HG02973 (cell line): ENCODE results near the gene DCN.

ENCODE experiments used
- ATAC-seq: cut with Tn5 transposase; IDR thresholded peaks from one replicate; pipeline ENCODE4 v1.9.1; 2021; ENCODE audit warnings: moderate library complexity; ENCODE audit not compliant: unreplicated experiment

DCN gene

DNA sequence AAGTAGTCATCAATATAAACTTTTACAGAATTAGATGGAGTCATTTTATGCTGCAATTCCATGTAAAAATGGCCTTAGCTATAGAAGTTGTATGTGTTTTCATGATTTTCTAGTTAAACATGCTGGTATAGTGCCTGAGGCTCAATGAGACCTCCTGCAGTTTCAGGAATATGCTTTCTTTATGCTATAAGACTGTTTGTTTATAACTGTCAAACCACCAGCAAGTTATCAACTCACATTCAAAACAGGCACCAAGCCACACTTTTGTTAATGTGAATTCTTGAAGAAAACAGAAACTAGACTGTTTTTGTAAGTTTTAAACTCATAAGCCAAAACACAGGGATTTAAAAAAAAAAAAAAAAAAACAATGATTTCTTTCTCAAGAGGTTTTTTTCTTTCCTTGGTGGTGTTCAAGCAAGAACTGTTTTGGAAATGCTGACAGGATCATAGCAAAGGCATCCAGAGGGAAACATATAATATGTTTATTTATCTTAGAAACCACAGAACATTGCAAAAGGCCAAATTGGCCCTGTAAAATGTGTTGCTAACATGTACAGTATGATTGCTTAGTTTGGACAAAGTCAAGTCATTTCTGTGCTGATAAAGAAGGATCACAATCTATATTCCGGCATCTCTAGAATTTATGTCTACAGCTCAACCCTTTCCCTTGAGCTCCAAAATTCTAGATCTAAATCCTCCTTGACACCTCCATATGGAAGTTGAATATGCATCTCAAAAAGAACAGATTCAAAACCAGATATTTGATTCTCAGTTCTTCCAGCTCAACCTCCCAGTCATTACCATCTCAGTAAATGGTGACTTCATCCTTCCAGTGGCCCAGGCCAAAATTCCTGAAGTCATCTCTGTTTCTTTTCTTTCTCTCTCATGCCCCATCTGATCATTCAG lies 42.3 kb downstream of the DCN start:
- ATAC-seq: no peak

DNA sequence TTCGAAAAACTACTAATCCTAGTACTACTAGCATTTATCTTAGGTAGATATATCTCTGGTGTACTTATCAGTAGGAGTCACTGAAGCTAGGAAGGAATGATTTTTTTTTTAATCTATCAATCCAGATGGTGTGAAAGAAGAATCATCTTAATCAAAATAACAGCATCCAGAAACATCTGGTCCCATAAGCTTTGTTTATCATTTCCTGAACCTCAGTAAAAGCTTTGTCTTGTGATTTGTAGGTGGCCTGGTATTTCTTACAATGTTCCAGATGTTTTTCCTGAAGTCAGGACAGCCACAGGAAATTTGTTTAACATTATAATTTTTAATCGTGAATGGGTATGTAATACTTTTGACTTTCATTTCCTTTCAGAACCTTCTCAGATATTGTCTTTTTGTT lies 43.3 kb downstream of the DCN start:
- ATAC-seq: no peak

DNA sequence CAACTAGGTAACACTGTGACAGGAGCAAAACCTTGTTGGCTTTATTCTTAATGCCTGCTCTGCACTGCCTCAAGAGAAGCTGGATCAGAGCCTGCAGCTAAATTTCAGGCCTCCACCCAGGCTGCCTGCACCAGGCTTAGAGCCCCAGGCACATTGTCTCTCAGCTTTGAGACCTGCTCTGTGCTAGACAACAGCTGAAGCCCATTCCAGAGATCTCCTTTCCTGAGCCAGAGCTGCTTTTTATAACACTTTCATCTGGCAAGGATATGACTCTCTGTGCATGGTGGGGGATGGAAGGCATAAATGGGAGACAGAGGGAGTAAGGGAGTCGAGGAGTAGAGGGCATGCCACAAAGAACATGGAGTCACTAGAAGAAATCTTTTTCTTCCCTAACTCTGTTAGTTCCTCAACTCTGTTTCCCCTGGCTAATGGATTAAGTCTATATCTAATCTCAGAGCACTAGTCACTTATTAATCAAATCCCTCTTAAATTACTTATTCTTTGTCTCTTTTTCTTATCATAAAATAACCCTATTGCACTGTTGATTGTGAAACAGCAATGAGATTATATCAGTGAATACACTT lies 44.2 kb downstream of the DCN start:
- ATAC-seq: no peak

DNA sequence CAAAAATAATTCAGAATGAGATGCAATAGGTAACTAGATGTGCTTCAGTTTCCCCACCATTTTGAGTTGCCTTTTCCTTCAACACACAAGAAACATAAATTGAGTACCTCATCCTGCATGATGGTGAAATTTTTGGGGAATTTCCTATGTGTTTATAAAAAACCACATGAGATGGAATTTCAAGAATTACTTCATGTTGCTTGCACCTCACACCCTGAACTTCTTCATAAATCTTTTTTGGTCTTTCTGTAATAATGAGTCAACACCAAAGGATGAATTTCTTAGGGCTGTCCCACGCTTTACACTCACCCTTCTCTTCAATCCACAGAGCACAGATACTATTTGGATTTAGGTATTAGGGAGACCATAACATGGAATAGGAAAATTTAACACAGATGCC lies 48.7 kb downstream of the DCN start:
- no peak for ATAC-seq

DNA sequence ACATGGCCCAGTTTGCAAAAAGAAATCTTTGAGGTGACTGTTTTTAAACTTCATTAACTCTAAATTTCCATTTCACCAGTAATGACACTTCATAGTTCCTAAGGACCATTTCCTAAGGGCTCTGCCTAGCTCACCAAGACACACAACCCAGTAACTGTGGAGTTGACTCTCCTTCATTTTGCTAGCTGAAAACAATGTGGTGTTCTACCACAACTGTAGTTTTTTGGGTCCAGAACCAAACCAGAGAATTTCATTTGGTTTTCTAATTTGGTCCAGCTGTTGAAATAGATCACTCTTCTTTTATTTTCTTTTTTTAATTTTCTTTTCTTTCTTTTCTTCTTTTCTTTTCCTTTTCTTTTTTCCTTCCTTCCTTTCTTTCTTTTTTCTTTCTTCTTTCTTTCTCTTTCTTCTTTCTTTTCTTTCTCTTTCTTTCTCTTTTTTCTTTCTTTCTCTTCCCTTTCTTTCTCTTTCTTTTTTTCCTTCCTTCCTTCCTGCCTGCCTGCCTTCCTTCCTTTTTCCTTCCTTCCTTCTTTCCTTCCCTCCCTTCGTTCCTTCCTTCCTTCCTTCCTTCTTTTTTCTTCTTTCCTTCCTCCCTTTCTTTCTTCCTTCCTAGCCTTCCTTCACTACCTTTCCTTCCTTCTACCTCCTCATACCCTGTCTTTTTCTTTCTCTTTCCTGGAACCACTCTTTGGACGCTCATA lies 52.8 kb downstream of the DCN start:
- no peak for ATAC-seq

DNA sequence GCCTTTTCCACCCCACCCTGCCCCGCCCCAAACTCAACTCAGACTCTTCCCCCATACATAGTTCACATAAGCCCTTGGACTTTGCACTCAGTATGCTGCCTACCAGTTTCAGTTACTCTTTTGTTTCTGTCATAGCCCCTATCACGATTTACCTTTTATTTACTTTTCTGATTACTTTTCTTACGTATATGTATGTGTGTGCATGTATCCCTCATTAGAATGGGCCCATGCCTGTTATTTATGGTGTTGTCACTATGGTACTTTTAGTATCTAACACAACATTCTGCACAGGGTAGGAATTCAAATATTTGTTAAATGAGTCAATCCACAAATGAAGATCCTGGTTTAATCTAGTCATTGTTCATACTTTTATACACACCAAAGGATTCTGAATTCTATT lies 54.9 kb downstream of the DCN start:
- ATAC-seq: no peak

DNA sequence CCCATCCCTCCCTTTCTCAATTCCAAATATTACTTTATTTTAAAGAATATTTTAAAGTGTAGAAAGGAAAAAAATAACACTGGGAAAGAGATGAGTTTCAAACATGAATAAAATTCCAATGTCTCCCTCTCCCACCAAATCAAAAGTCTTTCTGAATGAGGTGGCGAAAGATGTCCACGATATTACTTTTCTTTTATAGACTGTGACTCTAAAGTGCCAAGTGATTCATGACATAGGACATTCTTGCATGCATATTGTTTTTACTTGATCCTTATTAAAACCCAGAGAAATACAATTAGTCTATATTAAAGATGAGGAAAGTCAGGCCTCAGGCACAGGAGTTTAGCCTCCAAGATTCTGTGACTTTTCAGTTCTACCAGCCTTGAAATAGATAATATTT lies 55.3 kb downstream of the DCN start:
- ATAC-seq: no peak

DNA sequence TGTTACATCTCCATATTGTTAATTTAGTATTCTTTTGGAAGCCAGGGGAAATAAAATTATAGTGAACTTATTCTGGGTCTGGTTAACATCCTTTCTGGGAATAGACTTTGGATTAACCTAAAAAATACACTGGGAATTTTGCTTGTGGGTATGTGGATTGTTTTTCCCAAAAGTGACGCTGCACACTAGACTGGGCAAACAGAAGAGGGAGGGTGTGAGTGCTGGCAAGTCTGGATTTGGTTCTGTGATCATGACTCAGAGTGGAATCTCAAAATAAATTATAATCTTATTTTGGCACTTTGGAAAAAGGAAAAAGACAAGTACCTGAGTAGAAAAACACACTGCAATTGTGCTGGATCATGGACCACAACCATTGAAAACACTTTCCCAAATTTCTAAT lies 56.1 kb downstream of the DCN start:
- ATAC-seq: no peak

DNA sequence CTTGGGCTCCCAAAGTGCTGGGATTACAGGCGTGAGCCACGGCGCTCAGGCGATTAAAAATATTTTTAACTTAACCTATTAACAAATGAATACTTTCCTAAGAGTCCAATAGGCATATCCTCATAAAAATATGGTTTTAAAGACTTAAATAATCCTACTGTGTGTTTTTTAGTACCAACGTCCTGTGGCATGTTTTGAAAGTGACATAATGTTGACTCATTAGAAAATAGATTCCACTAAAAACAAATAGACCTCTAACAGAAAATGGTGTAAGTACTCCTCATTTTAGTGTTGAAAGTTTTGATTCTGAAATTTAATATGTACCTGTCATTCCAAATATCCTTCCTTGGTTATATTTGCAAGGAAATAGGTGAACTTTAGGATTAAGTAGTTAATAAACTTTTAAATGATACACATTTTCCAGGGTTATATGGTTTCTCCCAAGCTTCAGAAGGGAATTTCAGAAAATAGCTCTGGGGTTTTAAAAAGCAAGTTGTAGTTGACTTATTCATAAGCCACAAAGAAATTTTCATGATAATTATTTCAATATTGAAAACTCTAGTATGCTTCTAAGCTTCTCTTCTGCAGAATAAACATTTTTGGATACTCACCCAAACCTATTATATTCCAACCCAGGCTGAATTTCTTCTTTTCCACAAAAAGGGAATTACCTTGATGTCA lies 59.2 kb downstream of the DCN start:
- no peak for ATAC-seq

DNA sequence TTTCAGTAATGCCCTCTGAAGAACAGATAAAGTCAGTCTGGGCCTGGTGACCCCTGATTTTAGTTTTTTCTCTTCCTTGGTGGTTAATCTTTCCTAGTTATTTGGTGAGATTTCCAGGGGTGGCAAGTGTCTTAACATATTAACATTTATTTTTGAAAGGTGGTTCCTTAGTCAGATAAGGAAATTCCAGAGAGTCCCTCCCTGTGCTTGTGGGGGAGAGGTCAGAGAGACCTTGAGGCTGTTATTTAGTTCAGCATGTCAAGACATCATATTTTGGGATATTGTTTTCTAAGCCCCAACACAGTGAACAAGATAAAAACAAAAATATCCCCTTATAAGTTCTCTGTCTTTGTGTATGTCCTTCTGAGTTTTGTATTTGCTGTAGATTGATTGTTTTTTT lies 61.8 kb downstream of the DCN start:
- ATAC-seq: no peak

DNA sequence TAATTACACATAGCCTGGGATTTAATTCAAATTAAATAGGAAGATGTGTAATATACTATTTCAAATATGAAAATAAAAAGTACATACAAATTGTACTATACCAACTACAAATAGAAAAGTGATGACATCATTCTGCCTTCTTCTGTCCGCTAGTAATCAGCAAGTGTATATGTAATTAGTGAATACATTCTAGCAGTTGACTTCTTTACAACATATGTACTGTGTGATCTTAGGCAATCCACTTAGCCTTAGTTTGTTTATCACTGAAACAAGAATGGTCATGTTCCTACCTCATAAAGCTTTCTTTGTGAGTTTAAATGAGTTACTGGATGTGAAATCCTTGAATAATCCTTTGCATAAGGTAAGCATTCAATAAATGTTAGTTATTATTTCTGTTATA lies 63.5 kb downstream of the DCN start:
- no peak for ATAC-seq

DNA sequence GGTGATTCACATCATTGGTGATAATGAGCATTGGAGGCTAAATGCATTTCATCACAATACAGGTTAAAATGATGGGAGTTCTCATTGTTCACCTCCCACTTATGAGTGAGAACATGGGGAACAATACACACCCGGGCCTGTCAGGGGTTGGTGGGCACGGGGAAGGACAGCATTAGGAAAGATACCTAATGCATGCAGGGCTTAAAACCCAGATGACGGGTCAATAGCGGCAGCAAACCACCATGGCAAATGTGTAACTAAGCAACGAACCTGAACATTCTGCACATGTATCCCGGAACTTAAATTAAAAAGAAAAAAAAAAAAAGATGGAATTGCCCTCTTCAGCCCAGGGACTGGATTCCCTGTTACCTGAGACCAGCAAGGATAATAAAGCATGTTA lies 69.0 kb downstream of the DCN start:
- no peak for ATAC-seq

DNA sequence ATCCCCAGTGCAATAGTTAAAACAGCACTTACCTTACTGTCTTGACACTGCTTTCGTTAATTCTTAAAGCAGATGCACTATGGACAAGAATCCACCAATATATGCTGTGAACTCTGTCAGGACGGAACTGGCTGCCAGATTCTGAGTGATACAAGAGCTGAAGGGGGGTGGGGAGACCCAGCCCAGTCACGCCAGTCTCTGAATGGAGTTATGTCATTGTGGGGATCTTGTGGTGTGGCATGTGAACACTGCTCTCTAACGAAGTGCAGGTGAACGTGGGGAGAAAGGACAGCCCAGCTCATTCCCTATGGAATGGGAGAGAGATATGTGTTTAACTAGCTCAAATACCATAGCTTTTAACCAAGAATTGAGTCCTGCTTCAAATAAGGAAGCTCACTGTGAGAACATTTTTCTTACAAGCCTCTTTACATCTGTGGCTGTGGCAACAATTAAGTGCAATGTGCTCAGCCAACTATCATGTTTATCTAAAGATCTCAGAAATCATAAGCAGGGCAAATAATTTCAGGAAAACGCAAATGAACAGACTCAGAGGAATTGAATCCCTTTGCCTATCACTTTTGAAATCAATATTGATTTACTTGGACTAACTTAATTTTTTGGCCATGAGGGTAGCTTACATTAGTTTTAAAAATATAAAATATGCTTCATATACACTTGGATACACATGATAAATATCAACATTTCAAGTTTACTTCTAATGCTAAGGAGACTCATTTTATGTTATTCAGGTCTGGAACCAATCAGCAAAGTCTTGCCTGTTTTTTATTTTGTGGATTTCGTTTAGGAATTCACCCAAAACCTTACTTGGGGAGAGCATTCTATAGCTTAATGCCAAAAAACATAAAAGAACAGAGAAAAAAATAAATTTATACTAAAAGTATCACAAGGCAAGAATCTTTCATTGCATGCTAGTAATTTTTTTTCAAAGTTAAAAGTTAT lies 71.0 kb downstream of the DCN start, which contains the start of gene LUM:
Gene LUM (minus strand): TSS at position 129 of the 960 bp plus-strand sequence. CDS start 2,515 bp downstream, outside the sequence.
- no peak for ATAC-seq

DNA sequence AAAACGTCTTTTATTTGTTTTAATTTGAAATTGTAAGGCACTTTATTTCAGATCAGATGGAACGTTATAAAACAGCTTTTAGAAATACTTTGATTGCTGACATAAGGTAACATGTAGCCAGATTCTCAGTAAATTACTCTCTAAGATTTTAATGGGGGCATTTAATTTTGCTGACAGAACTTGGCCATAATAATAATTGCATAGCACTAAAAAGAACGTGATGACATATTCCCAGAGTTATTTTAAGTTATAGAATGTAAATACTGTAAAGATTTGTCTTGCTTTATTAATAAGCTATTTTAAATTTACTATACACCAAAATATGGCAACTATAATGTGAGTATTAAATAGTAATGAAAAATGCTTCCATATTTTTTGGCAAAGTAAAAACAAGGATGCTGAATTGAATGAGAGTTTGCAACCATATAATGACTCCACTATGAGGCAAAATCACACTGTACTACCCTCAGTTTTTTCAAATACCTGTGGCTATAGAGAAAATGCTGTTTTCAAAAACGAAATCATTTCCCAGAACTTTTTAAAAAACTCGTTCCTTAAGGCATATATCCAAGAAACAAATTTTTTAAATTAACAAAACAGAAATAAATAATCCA lies 72.2 kb downstream of the DCN start:
- ATAC-seq: no peak

DNA sequence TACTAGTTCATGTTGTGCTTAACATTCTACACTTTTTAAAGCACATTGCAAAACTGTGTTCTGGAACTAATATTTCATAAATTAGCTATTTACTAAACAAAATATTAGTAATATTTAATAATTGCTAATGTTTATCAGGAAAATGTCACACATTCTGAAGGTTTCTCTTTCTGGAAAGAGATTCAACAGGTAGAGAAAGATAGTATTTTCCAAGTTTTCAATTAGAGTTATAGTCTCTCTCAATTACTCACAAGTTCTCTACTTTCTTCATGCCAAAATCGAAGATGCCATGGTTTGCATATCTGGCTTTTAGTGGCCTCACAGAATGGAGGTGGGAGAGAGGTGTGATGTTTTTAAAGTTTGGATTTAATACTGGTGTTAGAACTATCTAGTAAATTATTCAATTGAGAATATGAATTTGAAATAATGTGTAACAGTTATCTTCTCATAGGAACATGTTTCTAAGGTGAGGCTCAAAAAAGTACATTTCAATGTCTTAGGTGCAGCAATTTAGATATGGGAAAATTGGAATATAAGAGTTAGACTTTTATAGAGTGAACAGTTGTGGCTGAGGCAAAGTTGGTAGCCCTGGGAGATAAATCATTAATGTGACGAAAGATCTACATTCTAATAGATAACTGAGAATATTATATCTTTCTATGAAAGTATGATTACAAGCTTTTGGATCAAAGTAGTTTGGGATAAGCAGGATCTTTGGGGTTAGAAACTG lies 72.9 kb downstream of the DCN start:
- ATAC-seq: no peak

DNA sequence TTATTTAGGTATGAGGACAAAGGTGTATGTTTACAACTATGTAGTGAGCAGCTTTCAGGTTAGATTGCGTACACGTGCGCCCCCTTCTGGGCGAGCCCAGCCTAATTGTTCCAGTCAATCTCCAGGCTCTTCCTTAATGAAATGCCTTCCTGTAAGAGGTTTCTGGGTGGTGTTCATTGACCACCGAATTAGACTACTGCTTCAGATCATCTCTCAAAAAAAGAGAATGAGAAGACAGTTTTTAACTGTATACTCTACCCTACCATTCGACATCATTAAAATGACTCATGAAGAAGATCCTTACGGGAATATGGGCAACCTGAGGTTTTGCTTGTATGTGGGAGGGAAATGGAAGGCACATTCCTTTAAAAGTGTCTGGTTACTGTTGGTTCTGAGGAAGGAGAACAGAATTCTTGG lies 73.5 kb downstream of the DCN start:
- ATAC-seq: peak; percentile 70

DNA sequence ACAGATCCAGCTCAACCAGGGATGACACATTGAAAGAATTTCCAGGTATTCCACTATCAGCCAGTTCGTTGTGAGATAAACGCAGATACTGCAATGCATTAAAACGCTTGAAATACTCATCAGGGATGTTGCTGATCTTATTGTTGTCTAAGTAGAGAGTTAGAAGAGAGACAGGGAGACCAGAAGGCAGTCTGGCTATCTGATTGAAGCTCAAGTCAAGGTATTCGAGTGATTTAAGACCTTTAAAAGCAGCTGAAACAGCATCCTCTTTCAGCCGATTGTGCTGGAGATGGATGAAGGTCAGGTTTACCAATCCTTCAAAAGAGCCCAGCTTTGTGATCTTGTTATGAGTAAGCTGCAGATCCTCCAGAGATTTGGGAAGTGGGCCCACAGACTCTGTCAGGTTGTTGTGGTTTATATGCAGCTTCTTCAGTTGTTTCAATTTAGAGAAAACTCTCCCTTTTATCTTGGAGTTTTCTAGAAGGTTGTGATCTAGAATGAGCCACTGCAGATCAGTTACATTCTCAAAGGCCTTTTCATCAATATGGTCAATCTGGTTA lies 74.3 kb downstream of the DCN start:
- ATAC-seq: no peak

DNA sequence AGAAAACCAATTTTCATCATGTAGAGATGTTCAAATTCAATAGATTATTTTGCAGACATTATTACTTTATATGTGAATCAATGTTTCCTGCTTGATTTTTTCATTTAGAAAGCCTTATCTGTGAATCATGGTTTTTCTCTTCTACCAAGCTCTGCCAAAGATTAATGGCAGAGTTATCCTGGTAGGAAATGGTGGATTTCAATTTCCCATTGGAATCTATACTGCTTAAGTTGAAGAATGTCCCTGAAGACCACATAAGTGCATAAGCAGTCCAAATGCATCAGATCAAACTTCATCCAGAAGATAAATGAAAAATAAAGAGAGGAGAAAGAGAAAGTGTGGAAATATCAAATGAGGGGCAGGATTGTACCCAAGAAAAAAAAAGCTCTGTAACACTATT lies 76.3 kb downstream of the DCN start:
- ATAC-seq: no peak

DNA sequence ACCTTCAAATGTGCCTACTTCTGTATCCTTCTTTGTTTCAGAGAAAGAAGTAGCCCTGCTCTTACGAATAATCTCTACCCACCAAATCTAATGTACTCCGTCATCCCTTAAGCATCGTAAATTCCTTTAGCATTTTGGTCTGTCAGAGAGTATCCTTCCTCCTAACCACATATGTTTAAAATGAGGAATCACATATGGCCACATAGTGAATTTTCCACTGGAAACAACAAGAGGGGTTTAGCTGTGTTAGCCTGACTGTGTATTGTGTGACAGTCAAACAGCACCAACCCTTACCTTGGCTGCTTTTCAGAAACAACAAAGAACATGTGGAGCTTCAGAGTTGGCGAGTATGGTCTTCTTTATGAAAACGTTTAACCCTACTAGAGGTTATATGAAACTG lies 76.8 kb downstream of the DCN start:
- no peak for ATAC-seq
